Measurements from ENCODE around the gene KRTAP3-1. TPM values are rescaled to one million over a fixed set of nuclear protein-coding genes. Genes with fewer than 3 reads are reported as not detected.

KRTAP3-1 gene
- total RNA-seq, 1 donor from 2014 or later, result not detected

GRCh38 chr17:40981115-40981514 is 27.8 kb downstream of the KRTAP3-1 start:
- Histone ChIP-seq H3K4me3 (ENCODE audit: low read depth, low read length) (no peak overlapping the region), H3K36me3 (ENCODE audit: control insufficient read depth, insufficient read depth, low read length) (no peaks in the 10 kb centered on the region), H3K27me3 (ENCODE audit: control insufficient read depth, insufficient read depth, low read length) (no peaks in the 10 kb centered on the region)
- FAIRE-seq, result no peak
- TF ChIP-seq CTCF (IDR thresholded peaks at IDR 0.05; ENCODE audit: insufficient read depth, low read length, severe bottlenecking), result no peak
- no peak for DNase-seq (ENCODE audit: low read depth)

GRCh38 chr17:40980596-40980995 is 28.3 kb downstream of the KRTAP3-1 start:
- Histone ChIP-seq H3K36me3 (ENCODE audit: control insufficient read depth, insufficient read depth, low read length) (no peaks in the 10 kb centered on the region), H3K4me3 (ENCODE audit: low read depth, low read length) (no peak overlapping the region), H3K27me3 (ENCODE audit: control insufficient read depth, insufficient read depth, low read length) (no peaks in the 10 kb centered on the region)
- FAIRE-seq, result peak; percentile 47
- no peak for DNase-seq (ENCODE audit: low read depth)
- no peak for TF ChIP-seq CTCF (IDR thresholded peaks at IDR 0.05; ENCODE audit: insufficient read depth, low read length, severe bottlenecking)

GRCh38 chr17:40980117-40980516 is 28.8 kb downstream of the KRTAP3-1 start:
- H3K27me3 ChIP-seq (ENCODE audit: control insufficient read depth, insufficient read depth, low read length), result no peaks in the 10 kb centered on the region
- TF ChIP-seq CTCF (IDR thresholded peaks at IDR 0.05; ENCODE audit: insufficient read depth, low read length, severe bottlenecking), result no peak
- H3K36me3 ChIP-seq (ENCODE audit: control insufficient read depth, insufficient read depth, low read length), result no peaks in the 10 kb centered on the region
- H3K4me3 ChIP-seq (ENCODE audit: low read depth, low read length), result no peak overlapping the region
- FAIRE-seq, result no peak
- no peak for DNase-seq (ENCODE audit: low read depth)

GRCh38 chr17:40978575-40979151 is 30.3 kb downstream of the KRTAP3-1 start:
- FAIRE-seq (no peak), DNase-seq (ENCODE audit: low read depth) (peak; percentile 39)
- Histone ChIP-seq H3K4me3 (ENCODE audit: low read depth, low read length) (no peak overlapping the region), H3K36me3 (ENCODE audit: control insufficient read depth, insufficient read depth, low read length) (no peaks in the 10 kb centered on the region), H3K27me3 (ENCODE audit: control insufficient read depth, insufficient read depth, low read length) (no peaks in the 10 kb centered on the region)
- TF ChIP-seq CTCF (IDR thresholded peaks at IDR 0.05; ENCODE audit: insufficient read depth, low read length, severe bottlenecking), result no peak

- DNase-seq (ENCODE audit: low read depth), result no peak
- Histone ChIP-seq H3K27me3 (ENCODE audit: control insufficient read depth, insufficient read depth, low read length) (no peaks in the 10 kb centered on the region), H3K4me3 (ENCODE audit: low read depth, low read length) (no peak overlapping the region), H3K36me3 (ENCODE audit: control insufficient read depth, insufficient read depth, low read length) (no peaks in the 10 kb centered on the region)
- no peak for FAIRE-seq
- no peak for TF ChIP-seq CTCF (IDR thresholded peaks at IDR 0.05; ENCODE audit: insufficient read depth, low read length, severe bottlenecking)
These were observed 33.4 kb downstream of the KRTAP3-1 start for GRCh38 chr17:40975516-40975915.

- Histone ChIP-seq H3K27me3 (ENCODE audit: control insufficient read depth, insufficient read depth, low read length) (no peaks in the 10 kb centered on the region), H3K36me3 (ENCODE audit: control insufficient read depth, insufficient read depth, low read length) (no peaks in the 10 kb centered on the region), H3K4me3 (ENCODE audit: low read depth, low read length) (no peak overlapping the region)
- TF ChIP-seq CTCF (IDR thresholded peaks at IDR 0.05; ENCODE audit: insufficient read depth, low read length, severe bottlenecking), result no peak
- no peak for DNase-seq (ENCODE audit: low read depth)
- no peak for FAIRE-seq
These were observed 34.6 kb downstream of the KRTAP3-1 start for GRCh38 chr17:40974366-40974765.

All from bronchial epithelial cell (primary cell).